HCT116 (cell line): ENCODE measurements around the gene CFAP107.
"Not testable (repeated sequence)": the region's sequence is repeated elsewhere in the genome, so short reads cannot be mapped to it uniquely, and the experiment has no call there.

Experiments
- CTCF ChIP-seq, 3 experiments: fragments of 200-600 bp in 1 of 3; sonication (generic) in 1 of 3; IDR thresholded peaks in 2 of 3; conservative IDR thresholded peaks in 1 of 3; 2 replicates each; pipeline ENCODE4 v1.5.1; 2012 to 2017; ENCODE audit warnings: low read depth in 2 of 3, low read length in 2 of 3, antibody characterized with exemption in 1 of 3, borderline replicate concordance in 1 of 3, control low read depth in 1 of 3, mild to moderate bottlenecking in 1 of 3, mixed read lengths in 1 of 3, mixed run types in 1 of 3, moderate library complexity in 1 of 3; ENCODE audit not compliant: insufficient read depth in 1 of 3
- EZH2 ChIP-seq: fragments of 200-600 bp; sonication (generic); IDR thresholded peaks from 2 replicates; pipeline ENCODE4 v1.6.1; 2017; ENCODE audit warnings: antibody characterized with exemption, mixed run types
- POLR2A ChIP-seq: IDR thresholded peaks from 2 replicates; pipeline ENCODE4 v1.7.0; 2011; ENCODE audit warnings: borderline replicate concordance; ENCODE audit not compliant: insufficient read depth, insufficient read length; ENCODE audit errors: extremely low read depth
- POLR2AphosphoS5 ChIP-seq: IDR thresholded peaks from 2 replicates; pipeline ENCODE4 v1.6.1; 2011; ENCODE audit warnings: mild to moderate bottlenecking, low read depth, low read length, moderate library complexity
- ZBTB33 ChIP-seq: IDR thresholded peaks from 2 replicates; pipeline ENCODE4 v1.6.1; 2011; ENCODE audit warnings: mild to moderate bottlenecking, low read length, moderate library complexity; ENCODE audit not compliant: insufficient replicate concordance; ENCODE audit errors: extremely low read depth

- TF ChIP-seq POLR2A; ZBTB33; POLR2AphosphoS5; CTCF (IDR thresholded peaks at IDR 0.05 in 2 of 3, conservative IDR thresholded peaks at IDR 0.05 in 1 of 3; ENCODE audit: borderline replicate concordance in 1 of 3, insufficient read depth in 1 of 3, low read depth in 2 of 3, low read length in 2 of 3); EZH2: not testable (repeated sequence)
Observed at GRCh38 chr1:12784729-12785128, 38.7 kb downstream of the CFAP107 start.
